SK-N-MC (cell line): Measurements from ENCODE around the gene ZNF771.

Source experiments
- EZH2 ChIP-seq: fragments of 200-600 bp; sonication (generic); IDR thresholded peaks from one replicate; pipeline ENCODE4 v1.6.1; 2017; ENCODE audit warnings: antibody characterized with exemption
- FOXP2 ChIP-seq: optimal IDR thresholded peaks from 2 replicates; pipeline ENCODE3; 2011; ENCODE audit warnings: mild to moderate bottlenecking, moderate library complexity; ENCODE audit not compliant: insufficient read depth; ENCODE audit errors: extremely low read length, control extremely low read depth
- POLR2AphosphoS5 ChIP-seq: IDR thresholded peaks from 2 replicates; pipeline ENCODE4 v1.6.1; 2012; ENCODE audit warnings: mild to moderate bottlenecking, low read depth, low read length, borderline replicate concordance

- TF ChIP-seq POLR2AphosphoS5 (no peak), EZH2 (no peak), FOXP2 (no peak)
These were observed 32.9 kb upstream of the ZNF771 start, which contains the start of gene MYL11 for GRCh38 chr16:30374538-30374937.
